ENCODE results near the gene SH3BP2. TPM values are rescaled to one million over a fixed set of nuclear protein-coding genes. Genes with fewer than 3 reads are reported as not detected.

The SH3BP2 gene
- polyA plus RNA-seq, 1 donor (not counting 4 experiments of a cell fraction or from before 2014, with no cell fraction given) = 11.2 TPM

- TF ChIP-seq EZH2 (IDR thresholded peaks at IDR 0.05; ENCODE audit: low read length) (no peak), CTCF (optimal IDR thresholded peaks at IDR 0.05 in 1 of 3, IDR thresholded peaks at IDR 0.05 in 1 of 3, conservative IDR thresholded peaks at IDR 0.05 in 1 of 3; ENCODE audit: extremely low read depth in 1 of 3, insufficient read depth in 2 of 3, low read length in 3 of 3) (no peak)
- Histone ChIP-seq H3K9me3 (ENCODE audit: control insufficient read depth, low read depth, low read length) (no peaks in the 10 kb centered on the region), H3K79me2 (ENCODE audit: control insufficient read depth, insufficient read depth, low read length) (peaks cover 2% of the 10 kb centered on the region), H4K20me1 (ENCODE audit: control insufficient read depth, extremely low read depth, insufficient read depth, low read length) (no peaks in the 10 kb centered on the region), H3K4me3 (ENCODE audit: control insufficient read depth in 2 of 3, extremely low read depth in 1 of 3, insufficient read depth in 2 of 3, low read depth in 1 of 3, low read length in 3 of 3) (no peak overlapping the region), H3K27ac (ENCODE audit: control insufficient read depth, insufficient read depth, low read length) (no peak overlapping the region), H3K4me2 (ENCODE audit: control insufficient read depth, extremely low read depth, insufficient read depth, low read depth, low read length) (no peak overlapping the region), H3K9me1 (ENCODE audit: control insufficient read depth, extremely low read depth, insufficient read depth, low read length) (peaks cover 3% of the 10 kb centered on the region), H3K9ac (ENCODE audit: control insufficient read depth, extremely low read depth, insufficient read depth, low read length) (no peak overlapping the region), H2AFZ (ENCODE audit: control insufficient read depth, low read length) (no peak overlapping the region), H3K4me1 (ENCODE audit: control insufficient read depth, extremely low read depth, insufficient read depth, low read length) (peaks cover 27% of the 10 kb centered on the region), H3K36me3 (ENCODE audit: control insufficient read depth in 2 of 2, extremely low read depth in 1 of 2, insufficient read depth in 2 of 2, low read length in 2 of 2) (peaks cover 28 to 49% of the 10 kb centered on the region in 2 experiments), H3K27me3 (ENCODE audit: control insufficient read depth, extremely low read depth, insufficient read depth, low read length) (no peaks in the 10 kb centered on the region)
- DNase-seq (ENCODE audit: low read depth, low spot score) (no peak), FAIRE-seq (no peak)
- dilution Hi-C loops (cut with MboI; ENCODE audit: extremely low pct_ligation_motif_present, low sequenced_read_pairs) = no loop called here
Measured at GRCh38 chr4:2744576-2745270, 48.2 kb upstream of the SH3BP2 start.

DNA sequence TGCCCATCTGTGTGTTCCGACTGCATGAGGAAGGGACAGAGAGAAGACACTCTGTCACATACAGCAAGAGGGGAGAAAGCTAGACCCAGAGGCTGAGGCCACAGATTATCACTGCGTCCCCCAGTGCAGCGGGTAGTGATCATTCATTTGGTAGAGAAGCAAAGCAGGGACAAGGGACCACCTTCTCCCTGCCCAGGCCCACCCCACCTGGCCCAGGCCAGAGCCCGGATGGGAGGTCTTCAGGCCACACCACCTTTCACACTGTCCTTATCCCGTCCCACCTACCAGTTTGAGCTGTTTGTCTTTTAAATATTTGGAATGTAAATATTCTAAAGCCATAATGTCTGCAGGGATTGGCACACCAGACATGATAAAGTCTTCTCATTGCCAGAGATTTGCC is 47.4 kb upstream of the SH3BP2 start:
- Histone ChIP-seq H3K4me2 (ENCODE audit: control insufficient read depth, extremely low read depth, insufficient read depth, low read depth, low read length) (no peak overlapping the region), H3K27ac (ENCODE audit: control insufficient read depth, insufficient read depth, low read length) (peak overlapping the region; percentile 65), H3K4me3 (ENCODE audit: control insufficient read depth in 2 of 3, extremely low read depth in 1 of 3, insufficient read depth in 2 of 3, low read depth in 1 of 3, low read length in 3 of 3) (no peak overlapping the region), H3K27me3 (ENCODE audit: control insufficient read depth, extremely low read depth, insufficient read depth, low read length) (no peaks in the 10 kb centered on the region), H3K4me1 (ENCODE audit: control insufficient read depth, extremely low read depth, insufficient read depth, low read length) (peaks cover 27% of the 10 kb centered on the region), H3K79me2 (ENCODE audit: control insufficient read depth, insufficient read depth, low read length) (peaks cover 8% of the 10 kb centered on the region), H2AFZ (ENCODE audit: control insufficient read depth, low read length) (no peak overlapping the region), H3K9me1 (ENCODE audit: control insufficient read depth, extremely low read depth, insufficient read depth, low read length) (peaks cover 3% of the 10 kb centered on the region), H3K9me3 (ENCODE audit: control insufficient read depth, low read depth, low read length) (no peaks in the 10 kb centered on the region), H4K20me1 (ENCODE audit: control insufficient read depth, extremely low read depth, insufficient read depth, low read length) (no peaks in the 10 kb centered on the region), H3K36me3 (ENCODE audit: control insufficient read depth in 2 of 2, extremely low read depth in 1 of 2, insufficient read depth in 2 of 2, low read length in 2 of 2) (peaks cover 32 to 49% of the 10 kb centered on the region in 2 experiments), H3K9ac (ENCODE audit: control insufficient read depth, extremely low read depth, insufficient read depth, low read length) (peak overlapping the region; percentile 59)
- dilution Hi-C loops (cut with MboI; ENCODE audit: extremely low pct_ligation_motif_present, low sequenced_read_pairs) = no loop called here
- TF ChIP-seq EZH2 (IDR thresholded peaks at IDR 0.05; ENCODE audit: low read length) (no peak), CTCF (optimal IDR thresholded peaks at IDR 0.05 in 1 of 3, IDR thresholded peaks at IDR 0.05 in 1 of 3, conservative IDR thresholded peaks at IDR 0.05 in 1 of 3; ENCODE audit: extremely low read depth in 1 of 3, insufficient read depth in 2 of 3, low read length in 3 of 3) (no peak)
- FAIRE-seq (no peak), DNase-seq (ENCODE audit: low read depth, low spot score) (no peak)

Data from keratinocyte (primary cell).